ENCODE results near the gene LRRC28. TPM values are rescaled to one million over a fixed set of nuclear protein-coding genes. Genes with fewer than 3 reads are reported as not detected.

The LRRC28 gene
- total and polyA plus RNA-seq, 2 donors (not counting 1 experiment from before 2014, with no cell fraction given) = 13.3 to 31.8 TPM

DNA sequence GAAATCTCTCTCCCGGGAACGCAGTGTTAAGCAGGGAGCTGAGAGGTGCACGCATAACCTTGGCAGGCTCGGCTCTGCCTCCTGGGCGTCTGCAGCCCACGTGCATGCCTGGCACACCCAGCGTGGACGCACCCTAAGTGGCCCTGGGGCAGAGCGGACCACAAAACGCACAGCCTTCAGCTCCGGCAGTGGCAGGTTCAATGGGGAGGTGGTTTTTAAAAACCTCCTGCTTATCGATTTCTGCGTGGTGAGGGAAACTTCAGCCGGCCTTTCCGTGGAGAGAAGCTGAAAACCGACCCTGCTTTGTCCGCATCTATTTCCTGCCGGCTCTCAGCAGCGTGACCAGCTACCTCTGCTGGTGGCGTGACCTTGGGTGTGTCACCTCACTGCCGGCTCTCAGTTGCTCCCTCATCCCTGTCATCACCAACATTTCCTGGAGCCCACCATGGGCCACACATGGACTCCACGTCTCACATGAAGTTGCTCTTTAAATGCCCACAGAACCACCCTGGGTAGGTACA is 179.7 kb downstream of the LRRC28 start:
- Histone ChIP-seq H3K9me3 (ENCODE audit: control extremely low read depth in 1 of 3, control insufficient read depth in 2 of 3, insufficient read depth in 1 of 3, low read length in 2 of 3) (peaks cover 0 to 7% (median 0%) of the 10 kb centered on the region in 3 donors), H3K36me3 (replicated peaks in 1 of 2; ENCODE audit: control extremely low read depth in 1 of 2, control insufficient read depth in 1 of 2, extremely low read depth in 1 of 2, insufficient read depth in 2 of 2, low read length in 1 of 2) (no peaks in the 10 kb centered on the region), H2AFZ (ENCODE audit: insufficient read depth, low read depth, low read length, poor library complexity, severe bottlenecking) (no peak overlapping the region), H3K79me2 (ENCODE audit: control insufficient read depth, insufficient read depth, low read length) (peaks cover 2% of the 10 kb centered on the region), H3K27me3 (replicated peaks in 1 of 4; ENCODE audit: control extremely low read depth in 1 of 4, control insufficient read depth in 3 of 4, insufficient read depth in 4 of 4, low read length in 3 of 4) (no peaks in the 10 kb centered on the region), H3K4me2 (replicated peaks; ENCODE audit: low read depth, low read length, poor library complexity, severe bottlenecking) (peak overlapping the region; percentile 66), H3K4me3 (ENCODE audit: control extremely low read depth in 1 of 5, extremely low read depth in 1 of 5, insufficient read depth in 1 of 5, low read depth in 2 of 5, low read length in 4 of 5) (no peak overlapping the region), H3K4me1 (ENCODE audit: control insufficient read depth in 2 of 2, insufficient read depth in 2 of 2, low read length in 2 of 2) (peaks cover 49 to 58% of the 10 kb centered on the region in 2 donors), H4K20me1 (ENCODE audit: control insufficient read depth, insufficient read depth, low read length, poor library complexity, severe bottlenecking) (no peaks in the 10 kb centered on the region), H3K27ac (ENCODE audit: low read length in 2 of 2) (no peak overlapping the region), H3K9ac (ENCODE audit: low read length) (no peak overlapping the region)
- ChIA-PET POLR2A (no interaction called here), CTCF (interaction anchor here (1.4 kb wide), 1 partner anchor 22 kb away, joined by 3 read pairs; no protein-coding TSS in a partner anchor)
- TF ChIP-seq, protein P1, sequence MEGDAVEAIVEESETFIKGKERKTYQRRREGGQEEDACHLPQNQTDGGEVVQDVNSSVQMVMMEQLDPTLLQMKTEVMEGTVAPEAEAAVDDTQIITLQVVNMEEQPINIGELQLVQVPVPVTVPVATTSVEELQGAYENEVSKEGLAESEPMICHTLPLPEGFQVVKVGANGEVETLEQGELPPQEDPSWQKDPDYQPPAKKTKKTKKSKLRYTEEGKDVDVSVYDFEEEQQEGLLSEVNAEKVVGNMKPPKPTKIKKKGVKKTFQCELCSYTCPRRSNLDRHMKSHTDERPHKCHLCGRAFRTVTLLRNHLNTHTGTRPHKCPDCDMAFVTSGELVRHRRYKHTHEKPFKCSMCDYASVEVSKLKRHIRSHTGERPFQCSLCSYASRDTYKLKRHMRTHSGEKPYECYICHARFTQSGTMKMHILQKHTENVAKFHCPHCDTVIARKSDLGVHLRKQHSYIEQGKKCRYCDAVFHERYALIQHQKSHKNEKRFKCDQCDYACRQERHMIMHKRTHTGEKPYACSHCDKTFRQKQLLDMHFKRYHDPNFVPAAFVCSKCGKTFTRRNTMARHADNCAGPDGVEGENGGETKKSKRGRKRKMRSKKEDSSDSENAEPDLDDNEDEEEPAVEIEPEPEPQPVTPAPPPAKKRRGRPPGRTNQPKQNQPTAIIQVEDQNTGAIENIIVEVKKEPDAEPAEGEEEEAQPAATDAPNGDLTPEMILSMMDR (IDR thresholded peaks at IDR 0.05) = no peak
- TF ChIP-seq EZH2 (IDR thresholded peaks at IDR 0.05; ENCODE audit: borderline replicate concordance, insufficient read depth, low read depth, low read length, poor library complexity, severe bottlenecking) = no peak
- DNase-seq = no peak
- Mint-ChIP-seq H3K4me3 (peak overlapping the region; percentile 39), H3K9me3 (ENCODE audit: insufficient read depth) (no peaks in the 10 kb centered on the region), H3K27ac (peak overlapping the region; percentile 75), H3K27me3 (no peaks in the 10 kb centered on the region), H3K4me1 (peaks cover 60% of the 10 kb centered on the region)
- 92% methylated on average over 22 of the region's 22 CpGs for WGBS (ENCODE audit: insufficient coverage)
- no peak for ATAC-seq (ENCODE audit: low read depth)
- intact Hi-C loops (cut with micrococcal nuclease) = loop anchor here (10.0 kb wide), 1 partner anchor 66 kb away; no protein-coding TSS in a partner anchor

DNA sequence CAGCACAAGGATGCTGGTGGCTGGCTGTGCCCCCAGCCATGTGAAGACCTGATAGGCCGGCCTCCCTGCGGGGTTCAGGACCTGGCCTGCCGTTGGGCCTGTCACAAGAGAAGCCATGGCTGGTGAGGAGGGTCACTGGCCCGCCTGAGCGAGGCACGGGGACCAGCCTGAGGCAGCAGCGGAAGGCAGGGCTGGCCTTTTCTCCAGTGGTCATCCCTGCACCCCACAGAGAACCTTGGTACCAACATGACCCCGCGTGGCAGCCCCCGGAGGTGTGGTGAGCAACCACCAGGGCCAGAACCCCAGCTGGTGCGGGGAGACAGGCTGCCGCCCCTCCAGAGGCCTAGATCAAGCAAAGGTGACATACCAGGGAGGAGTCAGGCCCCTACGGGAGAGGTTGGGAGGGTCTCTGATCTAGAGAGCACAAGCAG is 180.4 kb downstream of the LRRC28 start:
- no peaks in the 10 kb centered on the region for H3K9me3 Mint-ChIP-seq (ENCODE audit: insufficient read depth)
- 90% methylated on average over 13 of the region's 13 CpGs for WGBS (ENCODE audit: insufficient coverage)
- TF ChIP-seq EZH2 (IDR thresholded peaks at IDR 0.05; ENCODE audit: borderline replicate concordance, insufficient read depth, low read depth, low read length, poor library complexity, severe bottlenecking) = no peak
- TF ChIP-seq, protein P1 (IDR thresholded peaks at IDR 0.05) = no peak
- CTCF ChIA-PET = interaction anchor here (2.3 kb wide), 1 partner anchor 273 kb away, joined by 9 read pairs; no protein-coding TSS in a partner anchor
- POLR2A ChIA-PET = no interaction called here
- no peak overlapping the region for H3K27ac ChIP-seq (ENCODE audit: low read length in 2 of 2)
- H3K27me3 ChIP-seq (replicated peaks in 1 of 4; ENCODE audit: control extremely low read depth in 1 of 4, control insufficient read depth in 3 of 4, insufficient read depth in 4 of 4, low read length in 3 of 4) = no peaks in the 10 kb centered on the region
- H4K20me1 ChIP-seq (ENCODE audit: control insufficient read depth, insufficient read depth, low read length, poor library complexity, severe bottlenecking) = no peaks in the 10 kb centered on the region
- H3K27ac Mint-ChIP-seq = peak overlapping the region; percentile 75
- H3K4me2 ChIP-seq (replicated peaks; ENCODE audit: low read depth, low read length, poor library complexity, severe bottlenecking) = peak overlapping the region; percentile 66
- peaks cover 67% of the 10 kb centered on the region for H3K4me1 Mint-ChIP-seq
- H3K9ac ChIP-seq (ENCODE audit: low read length) = no peak overlapping the region
- H3K4me3 ChIP-seq (ENCODE audit: control extremely low read depth in 1 of 5, extremely low read depth in 1 of 5, insufficient read depth in 1 of 5, low read depth in 2 of 5, low read length in 4 of 5) = no peak overlapping the region
- H2AFZ ChIP-seq (ENCODE audit: insufficient read depth, low read depth, low read length, poor library complexity, severe bottlenecking) = no peak overlapping the region
- DNase-seq (no peak), ATAC-seq (ENCODE audit: low read depth) (no peak)
- H3K36me3 ChIP-seq (replicated peaks in 1 of 2; ENCODE audit: control extremely low read depth in 1 of 2, control insufficient read depth in 1 of 2, extremely low read depth in 1 of 2, insufficient read depth in 2 of 2, low read length in 1 of 2) = no peaks in the 10 kb centered on the region
- peaks cover 2% of the 10 kb centered on the region for H3K79me2 ChIP-seq (ENCODE audit: control insufficient read depth, insufficient read depth, low read length)
- peaks cover 49 to 60% of the 10 kb centered on the region in 2 donors for H3K4me1 ChIP-seq (ENCODE audit: control insufficient read depth in 2 of 2, insufficient read depth in 2 of 2, low read length in 2 of 2)
- peak overlapping the region; percentile 5 for H3K4me3 Mint-ChIP-seq
- H3K9me3 ChIP-seq (ENCODE audit: control extremely low read depth in 1 of 3, control insufficient read depth in 2 of 3, insufficient read depth in 1 of 3, low read length in 2 of 3) = peaks cover 0 to 7% (median 0%) of the 10 kb centered on the region in 3 donors
- no peaks in the 10 kb centered on the region for H3K27me3 Mint-ChIP-seq
- intact Hi-C loops (cut with micrococcal nuclease) = loop anchor here (10.0 kb wide), 1 partner anchor 67 kb away; no protein-coding TSS in a partner anchor
